GM19397 (cell line): ENCODE data around the gene HDGFL1.

Experiments used
- ATAC-seq: cut with Tn5 transposase; IDR thresholded peaks from one replicate; pipeline ENCODE4 v1.9.1; 2021; ENCODE audit warnings: mild to moderate bottlenecking, moderate library complexity; ENCODE audit not compliant: unreplicated experiment

Gene HDGFL1

GRCh38 chr6:22589118-22589517 lies 19.8 kb downstream of the HDGFL1 start:
- no peak for ATAC-seq

- ATAC-seq: no peak
These were observed 21.1 kb downstream of the HDGFL1 start for GRCh38 chr6:22590423-22590822.

GRCh38 chr6:22593895-22594294 lies 24.5 kb downstream of the HDGFL1 start:
- ATAC-seq: no peak

- no peak for ATAC-seq
These were observed 26.6 kb downstream of the HDGFL1 start for GRCh38 chr6:22596011-22596410.

- ATAC-seq: no peak
These were observed 29.0 kb downstream of the HDGFL1 start for GRCh38 chr6:22598339-22598738.

GRCh38 chr6:22600059-22600458 lies 30.7 kb downstream of the HDGFL1 start:
- no peak for ATAC-seq

- ATAC-seq: no peak
These were observed 32.6 kb downstream of the HDGFL1 start for GRCh38 chr6:22601984-22602383.

- ATAC-seq: no peak
These were observed 36.4 kb downstream of the HDGFL1 start for GRCh38 chr6:22605736-22606135.

- no peak for ATAC-seq
These were observed 40.8 kb downstream of the HDGFL1 start for GRCh38 chr6:22610127-22610526.

- no peak for ATAC-seq
These were observed 42.9 kb downstream of the HDGFL1 start for GRCh38 chr6:22612236-22612635.

- no peak for ATAC-seq
These were observed 43.7 kb downstream of the HDGFL1 start for GRCh38 chr6:22613051-22613450.

- no peak for ATAC-seq
These were observed 44.3 kb downstream of the HDGFL1 start for GRCh38 chr6:22613695-22614094.

- ATAC-seq: no peak
These were observed 45.2 kb downstream of the HDGFL1 start for GRCh38 chr6:22614547-22614946.

- ATAC-seq: no peak
These were observed 51.7 kb downstream of the HDGFL1 start for GRCh38 chr6:22621028-22621427.
